ENCODE data around the gene CDK5RAP3. TPM values are rescaled to one million over a fixed set of nuclear protein-coding genes. Genes with fewer than 3 reads are reported as not detected.
"Not testable (repeated sequence)": the region's sequence is repeated elsewhere in the genome, so short reads cannot be mapped to it uniquely, and the experiment has no call there.

Gene CDK5RAP3
- total RNA-seq, 1 experiment from 2014 or later: 39.3 TPM

- DNase-seq (ENCODE audit: low read depth, low spot score); in situ Hi-C loops (cut with HindIII; ENCODE audit: low pct_unique_long_range_greater_than_20kb, low sequenced_read_pairs): not testable (repeated sequence)
These were observed 17.5 kb downstream of the CDK5RAP3 start for GRCh38 chr17:47988445-47988844.

- DNase-seq (ENCODE audit: low read depth, low spot score): no peak
- in situ Hi-C loops (cut with HindIII; ENCODE audit: low pct_unique_long_range_greater_than_20kb, low sequenced_read_pairs): no loop called here
These were observed 18.2 kb downstream of the CDK5RAP3 start for GRCh38 chr17:47989159-47989558.

GRCh38 chr17:47989700-47990099, 18.8 kb downstream of the CDK5RAP3 start:
- in situ Hi-C loops (cut with HindIII; ENCODE audit: low pct_unique_long_range_greater_than_20kb, low sequenced_read_pairs): no loop called here
- DNase-seq (ENCODE audit: low read depth, low spot score): no peak

DNA sequence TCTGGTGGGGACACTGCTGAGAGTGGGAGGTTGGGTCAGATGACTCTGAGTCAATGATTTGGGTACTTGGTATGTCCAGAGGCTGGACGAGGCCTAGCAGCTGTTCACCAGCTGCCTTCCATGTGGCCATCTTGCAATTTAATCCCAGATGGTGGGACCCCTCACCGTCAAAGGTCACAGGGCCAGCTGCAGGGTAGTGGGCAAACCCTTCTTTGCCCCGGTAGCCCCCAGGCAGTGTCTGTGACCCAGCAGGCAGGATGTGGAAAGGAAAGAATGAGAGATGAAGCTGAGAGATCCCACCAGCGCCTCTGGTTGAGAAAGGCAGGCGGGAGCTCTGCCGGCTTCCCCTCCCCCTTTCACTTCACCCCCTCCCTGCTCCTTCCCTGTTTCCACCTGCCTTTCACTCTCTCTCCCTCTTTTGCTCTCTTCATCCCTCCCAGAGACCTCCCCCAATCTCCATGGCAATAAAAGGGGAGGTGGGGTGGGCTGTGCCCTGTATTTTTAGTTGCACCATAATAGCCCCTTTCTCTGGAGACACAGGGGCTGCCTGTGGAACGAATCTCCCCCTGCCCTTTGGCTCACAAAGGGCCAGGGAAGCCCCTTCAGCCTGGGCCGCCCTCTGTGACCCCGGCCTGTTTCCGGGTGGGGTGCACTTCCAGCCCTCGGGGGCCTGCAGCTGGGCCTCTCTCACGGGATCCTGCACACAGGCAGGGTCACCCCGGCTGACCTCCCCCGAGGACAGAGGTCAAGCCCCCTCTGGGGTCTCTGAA, 20.2 kb downstream of the CDK5RAP3 start:
- DNase-seq (ENCODE audit: low read depth, low spot score): no peak
- in situ Hi-C loops (cut with HindIII; ENCODE audit: low pct_unique_long_range_greater_than_20kb, low sequenced_read_pairs): no loop called here

DNA sequence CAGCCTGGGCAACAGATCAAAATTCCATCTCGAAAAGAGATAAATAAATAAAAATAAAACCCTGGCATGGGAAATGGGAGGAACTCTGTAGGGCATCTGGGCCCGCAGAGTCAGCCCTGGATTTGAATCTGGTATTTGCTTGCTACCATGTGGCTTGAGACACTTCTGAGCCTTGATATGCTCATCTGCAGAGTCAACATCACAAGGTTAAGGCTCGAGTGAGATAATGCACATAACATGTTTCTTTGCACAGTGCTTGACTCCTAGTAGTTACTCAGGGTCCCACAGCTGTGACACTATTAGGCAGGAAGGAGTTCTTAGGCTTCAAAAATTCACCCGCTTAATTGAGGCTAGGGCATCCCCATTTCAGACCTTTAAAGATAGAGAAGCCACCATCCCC, 21.3 kb downstream of the CDK5RAP3 start:
- in situ Hi-C loops (cut with HindIII; ENCODE audit: low pct_unique_long_range_greater_than_20kb, low sequenced_read_pairs): no loop called here
- no peak for DNase-seq (ENCODE audit: low read depth, low spot score)

- DNase-seq (ENCODE audit: low read depth, low spot score): no peak
- in situ Hi-C loops (cut with HindIII; ENCODE audit: low pct_unique_long_range_greater_than_20kb, low sequenced_read_pairs): no loop called here
These were observed 22.2 kb downstream of the CDK5RAP3 start for GRCh38 chr17:47993031-47993564.

GRCh38 chr17:47993964-47994363, 23.1 kb downstream of the CDK5RAP3 start:
- in situ Hi-C loops (cut with HindIII; ENCODE audit: low pct_unique_long_range_greater_than_20kb, low sequenced_read_pairs): no loop called here
- DNase-seq (ENCODE audit: low read depth, low spot score): no peak

DNA sequence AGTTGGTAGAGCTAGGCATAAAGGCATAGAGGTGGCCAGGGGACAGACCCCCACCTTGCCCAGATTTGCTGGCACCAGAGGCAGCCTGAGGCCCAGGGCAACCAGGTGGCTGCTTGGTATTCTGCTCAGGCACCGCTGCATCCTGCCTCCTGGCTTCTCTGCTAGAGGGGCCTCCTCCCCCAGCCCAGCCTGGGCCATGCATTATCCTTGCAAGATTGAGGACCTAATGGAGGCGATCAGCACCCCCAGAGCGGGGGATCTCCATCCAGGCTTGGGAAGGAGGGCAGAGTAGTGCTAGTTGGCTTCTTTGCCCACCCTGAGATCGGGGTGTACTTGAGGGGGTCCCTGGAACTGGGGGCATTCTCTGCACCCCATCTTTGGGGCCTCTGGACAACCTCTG, 23.8 kb downstream of the CDK5RAP3 start:
- DNase-seq (ENCODE audit: low read depth, low spot score): no peak
- in situ Hi-C loops (cut with HindIII; ENCODE audit: low pct_unique_long_range_greater_than_20kb, low sequenced_read_pairs): no loop called here

DNA sequence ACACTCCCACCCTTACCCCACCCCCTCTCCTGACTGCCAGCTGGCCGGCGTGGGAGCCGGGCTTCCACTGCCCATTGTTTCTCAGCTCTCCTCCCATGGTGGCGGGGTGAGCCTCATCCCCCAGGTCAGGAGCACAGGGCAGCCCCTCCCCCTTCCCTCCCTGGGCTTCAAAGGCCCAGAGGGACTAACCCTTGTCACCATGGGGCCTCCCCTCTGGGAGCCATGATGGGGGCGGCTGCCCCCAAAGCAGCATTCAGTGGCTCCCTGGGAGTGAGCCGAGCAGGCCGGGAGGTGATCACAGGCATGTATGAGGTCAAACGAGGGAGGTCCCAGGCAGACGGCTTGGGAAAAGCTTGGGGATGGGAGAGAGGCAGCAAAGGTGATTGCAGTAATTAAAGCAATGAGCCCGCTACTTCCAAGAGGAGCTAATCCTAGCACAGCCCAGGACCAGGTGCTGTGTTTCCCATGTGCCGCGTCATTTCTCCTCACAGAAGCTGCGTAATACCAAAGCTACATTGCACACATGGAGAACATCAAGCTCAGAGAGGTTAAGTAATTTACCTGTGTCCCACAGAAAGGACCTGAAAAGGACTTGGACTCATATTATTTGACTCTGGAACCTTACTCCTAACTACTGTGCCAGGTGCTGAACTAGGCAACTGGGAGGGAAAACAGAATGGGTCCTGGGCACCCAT, 24.5 kb downstream of the CDK5RAP3 start:
- in situ Hi-C loops (cut with HindIII; ENCODE audit: low pct_unique_long_range_greater_than_20kb, low sequenced_read_pairs): no loop called here
- DNase-seq (ENCODE audit: low read depth, low spot score): no peak

GRCh38 chr17:47996201-47996600, 25.3 kb downstream of the CDK5RAP3 start:
- in situ Hi-C loops (cut with HindIII; ENCODE audit: low pct_unique_long_range_greater_than_20kb, low sequenced_read_pairs): no loop called here
- DNase-seq (ENCODE audit: low read depth, low spot score): no peak

DNA sequence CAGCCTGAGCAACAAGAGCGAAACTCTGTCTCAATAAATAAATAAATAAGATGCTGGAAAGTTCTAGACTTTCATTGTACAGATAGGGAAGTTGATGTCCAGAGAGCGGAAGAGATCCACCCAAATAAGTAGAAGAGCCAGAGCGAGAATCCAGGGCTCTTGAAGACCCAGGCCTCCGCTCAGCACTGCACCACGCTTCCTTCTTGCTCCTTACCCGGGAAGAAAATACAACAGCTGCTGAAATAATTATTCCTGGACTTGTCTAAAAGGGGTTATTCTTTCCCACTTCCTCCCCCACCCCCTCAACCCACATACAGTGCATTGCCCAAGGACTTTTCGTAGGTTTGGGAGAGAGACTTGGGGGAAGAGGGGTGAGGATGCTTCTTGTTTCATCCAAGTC, 26.7 kb downstream of the CDK5RAP3 start:
- DNase-seq (ENCODE audit: low read depth, low spot score): no peak
- in situ Hi-C loops (cut with HindIII; ENCODE audit: low pct_unique_long_range_greater_than_20kb, low sequenced_read_pairs): no loop called here

GRCh38 chr17:47998044-47998443, 27.1 kb downstream of the CDK5RAP3 start:
- no peak for DNase-seq (ENCODE audit: low read depth, low spot score)
- in situ Hi-C loops (cut with HindIII; ENCODE audit: low pct_unique_long_range_greater_than_20kb, low sequenced_read_pairs): no loop called here

DNA sequence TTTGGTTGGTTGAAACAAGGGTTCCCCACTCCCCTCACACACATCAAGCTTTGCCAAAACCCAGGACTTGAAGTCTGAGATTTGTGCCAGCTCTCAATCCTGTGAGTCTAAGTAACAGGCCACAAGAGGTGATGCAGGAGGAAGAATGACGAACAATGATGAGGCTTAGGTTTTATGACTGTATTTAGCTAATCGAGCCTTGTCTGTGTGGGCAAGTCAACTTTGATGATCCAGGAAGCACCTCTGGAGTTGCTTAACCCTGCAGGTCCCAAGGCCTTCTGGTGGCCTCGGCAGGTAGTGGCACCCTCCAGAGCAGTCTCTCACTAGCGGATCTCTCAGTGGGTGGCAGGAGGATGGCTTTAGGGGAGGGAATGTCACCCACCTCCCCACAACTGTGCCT, 28.7 kb downstream of the CDK5RAP3 start:
- in situ Hi-C loops (cut with HindIII; ENCODE audit: low pct_unique_long_range_greater_than_20kb, low sequenced_read_pairs): no loop called here
- no peak for DNase-seq (ENCODE audit: low read depth, low spot score)

GRCh38 chr17:48001197-48001596, 30.3 kb downstream of the CDK5RAP3 start:
- DNase-seq (ENCODE audit: low read depth, low spot score): peak; percentile 60
- in situ Hi-C loops (cut with HindIII; ENCODE audit: low pct_unique_long_range_greater_than_20kb, low sequenced_read_pairs): no loop called here

GRCh38 chr17:48001657-48002056, 30.7 kb downstream of the CDK5RAP3 start:
- in situ Hi-C loops (cut with HindIII; ENCODE audit: low pct_unique_long_range_greater_than_20kb, low sequenced_read_pairs); DNase-seq (ENCODE audit: low read depth, low spot score): not testable (repeated sequence)

DNA sequence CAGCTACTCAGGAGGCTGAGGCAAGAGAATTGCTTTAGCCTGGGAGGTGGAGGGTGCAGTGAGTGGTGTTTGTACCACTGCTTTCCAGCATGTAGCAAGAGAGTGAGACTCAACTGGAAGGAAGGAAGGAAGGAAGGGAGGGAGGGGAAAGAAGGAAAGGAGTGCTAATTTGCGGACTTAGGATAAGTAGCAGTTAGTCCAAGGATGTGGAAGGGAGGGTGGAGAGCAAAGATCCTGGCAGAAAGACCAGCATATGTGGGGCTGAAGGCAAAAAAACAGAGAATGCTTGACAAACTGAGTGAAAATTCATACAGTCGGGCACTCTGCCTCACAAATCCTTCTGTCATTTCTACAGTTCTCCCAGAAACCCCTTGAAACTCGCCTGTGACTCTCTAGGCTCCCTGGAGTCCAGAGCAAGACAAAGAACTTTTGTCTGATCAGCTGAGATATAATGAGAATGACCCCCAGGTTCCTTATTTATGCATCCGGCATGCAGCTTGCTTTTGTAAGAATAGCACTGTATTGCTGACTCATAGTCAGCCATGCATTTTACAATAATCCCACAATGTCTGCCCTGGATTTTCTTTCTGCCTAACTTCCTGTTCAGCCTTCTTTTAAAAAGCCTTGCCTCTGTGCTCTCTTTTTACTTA, 31.5 kb downstream of the CDK5RAP3 start:
- in situ Hi-C loops (cut with HindIII; ENCODE audit: low pct_unique_long_range_greater_than_20kb, low sequenced_read_pairs): no loop called here
- peak; percentile 99 for DNase-seq (ENCODE audit: low read depth, low spot score)

DNA sequence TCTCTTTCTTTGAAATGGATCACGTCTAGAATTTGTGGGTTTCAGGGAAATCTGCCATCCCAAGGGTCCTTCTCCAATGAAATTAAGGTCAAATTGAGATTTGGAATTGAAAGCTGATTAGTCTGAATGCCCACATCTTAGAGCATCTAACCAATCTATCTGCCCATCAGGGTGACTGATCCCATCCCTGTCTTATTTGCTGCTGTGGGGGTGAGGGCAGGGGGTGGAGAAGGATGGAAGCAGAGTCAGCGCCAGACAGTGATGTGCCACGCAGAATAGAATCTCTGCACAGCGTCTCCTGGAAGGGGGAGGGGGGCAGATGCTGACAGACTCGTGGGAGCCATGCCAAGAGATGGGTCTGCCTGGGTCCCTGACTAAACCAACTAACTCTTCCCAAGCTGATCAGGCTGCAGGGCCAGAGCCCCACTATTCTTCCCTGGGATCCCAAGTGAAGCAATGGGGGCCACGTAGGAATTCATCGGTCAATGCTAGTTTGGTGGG, 32.1 kb downstream of the CDK5RAP3 start:
- in situ Hi-C loops (cut with HindIII; ENCODE audit: low pct_unique_long_range_greater_than_20kb, low sequenced_read_pairs): no loop called here
- DNase-seq (ENCODE audit: low read depth, low spot score): peak; percentile 53

- in situ Hi-C loops (cut with HindIII; ENCODE audit: low pct_unique_long_range_greater_than_20kb, low sequenced_read_pairs): no loop called here
- DNase-seq (ENCODE audit: low read depth, low spot score): peak; percentile 50
These were observed 32.7 kb downstream of the CDK5RAP3 start for GRCh38 chr17:48003417-48004151.
